ENCODE results near the gene PLCE1. TPM values are rescaled to one million over a fixed set of nuclear protein-coding genes. Genes with fewer than 3 reads are reported as not detected.

The PLCE1 gene
- total and polyA plus RNA-seq, 2 of the 8 experiments (the other 6 are each of a cell fraction or from before 2014, with no cell fraction given), result 0.05 to 0.06 TPM

DNA sequence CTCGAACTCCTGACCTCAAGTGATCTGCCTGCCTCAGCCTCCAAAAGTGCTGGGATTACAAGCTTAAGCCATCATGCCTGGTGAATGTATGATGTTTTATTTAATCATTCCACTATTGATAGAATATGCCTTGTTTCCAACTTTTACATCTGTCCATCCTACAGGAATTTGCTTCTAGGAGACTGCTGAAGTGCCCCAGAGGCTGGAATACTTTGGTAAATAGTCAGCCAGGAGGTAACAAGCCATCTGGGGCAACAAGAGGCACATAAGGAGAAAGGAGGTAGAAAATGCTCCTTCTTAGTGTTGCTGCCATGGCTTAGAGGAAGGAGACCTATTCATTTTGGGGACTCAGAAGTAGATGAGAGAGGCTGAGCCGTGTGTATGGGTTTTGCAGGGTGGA lies 14.8 kb downstream of the PLCE1 start (continued):
- TF ChIP-seq, protein P1, sequence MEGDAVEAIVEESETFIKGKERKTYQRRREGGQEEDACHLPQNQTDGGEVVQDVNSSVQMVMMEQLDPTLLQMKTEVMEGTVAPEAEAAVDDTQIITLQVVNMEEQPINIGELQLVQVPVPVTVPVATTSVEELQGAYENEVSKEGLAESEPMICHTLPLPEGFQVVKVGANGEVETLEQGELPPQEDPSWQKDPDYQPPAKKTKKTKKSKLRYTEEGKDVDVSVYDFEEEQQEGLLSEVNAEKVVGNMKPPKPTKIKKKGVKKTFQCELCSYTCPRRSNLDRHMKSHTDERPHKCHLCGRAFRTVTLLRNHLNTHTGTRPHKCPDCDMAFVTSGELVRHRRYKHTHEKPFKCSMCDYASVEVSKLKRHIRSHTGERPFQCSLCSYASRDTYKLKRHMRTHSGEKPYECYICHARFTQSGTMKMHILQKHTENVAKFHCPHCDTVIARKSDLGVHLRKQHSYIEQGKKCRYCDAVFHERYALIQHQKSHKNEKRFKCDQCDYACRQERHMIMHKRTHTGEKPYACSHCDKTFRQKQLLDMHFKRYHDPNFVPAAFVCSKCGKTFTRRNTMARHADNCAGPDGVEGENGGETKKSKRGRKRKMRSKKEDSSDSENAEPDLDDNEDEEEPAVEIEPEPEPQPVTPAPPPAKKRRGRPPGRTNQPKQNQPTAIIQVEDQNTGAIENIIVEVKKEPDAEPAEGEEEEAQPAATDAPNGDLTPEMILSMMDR (IDR thresholded peaks at IDR 0.05; ENCODE audit: control extremely low read depth in 1 of 3, insufficient read depth in 1 of 3, low read depth in 1 of 3, low read length in 3 of 3), result no peak
- TF ChIP-seq EGR1 (IDR thresholded peaks at IDR 0.05; ENCODE audit: borderline replicate concordance, low read depth, low read length) (no peak), ZNF274 (IDR thresholded peaks at IDR 0.05; ENCODE audit: borderline replicate concordance, extremely low read depth, low read length) (no peak), SIN3A (conservative IDR thresholded peaks at IDR 0.05 in 1 of 2, IDR thresholded peaks at IDR 0.05 in 1 of 2; ENCODE audit: low read depth in 1 of 2, low read length in 2 of 2) (no peak)

Data from H1 (cell line).